OCI-LY7 (cell line): ENCODE measurements around the gene NACC1. TPM values are rescaled to one million over a fixed set of nuclear protein-coding genes. Genes with fewer than 3 reads are reported as not detected.

ENCODE experiments used
- BruUV-seq: library from RNA; stranded (reverse); fragments of 400-500 nt; replicated peaks from 2 replicates; lab custom pipeline; 2021; lab: Mats Ljungman, UMichigan
- CTCF ChIA-PET: fragments of 300-600 bp; sonication (Branson Sonifier 250); formaldehyde crosslinking; loops from one replicate; lab custom pipeline; 2022; ENCODE audit warnings: antibody characterized with exemption; ENCODE audit not compliant: unreplicated experiment; lab: Charles Lee
- POLR2A ChIA-PET: fragments of 300-600 bp; sonication (Branson Sonifier 250); formaldehyde crosslinking; loops from one replicate; lab custom pipeline; 2022; ENCODE audit warnings: antibody characterized with exemption; lab: Charles Lee
- DNase-seq: peaks from one replicate; pipeline ENCODE4 v3.0.0-alpha.2; 2015; ENCODE audit warnings: low spot score
- H2AFZ ChIP-seq: fragments of 200-600 bp; sonication (generic), shearing (Covaris generic); 2 replicates; pipeline ENCODE4 v1.6.1; 2014; ENCODE audit warnings: mild to moderate bottlenecking, antibody characterized with exemption, low read length, moderate library complexity
- H3K27ac ChIP-seq: fragments of 200-600 bp; sonication (generic); 2 replicates; pipeline ENCODE4 v1.5.1; 2014; ENCODE audit warnings: mixed run types, low read depth, mild to moderate bottlenecking, moderate library complexity, low read length, inconsistent platforms; ENCODE audit not compliant: poor library complexity, severe bottlenecking
- H3K36me3 ChIP-seq: fragments of 200-600 bp; sonication (generic); 2 replicates; pipeline ENCODE4 v1.6.1; 2014; ENCODE audit warnings: mild to moderate bottlenecking, antibody characterized with exemption, low read length, moderate library complexity, mixed read lengths; ENCODE audit not compliant: insufficient read depth
- H3K4me1 ChIP-seq: fragments of 200-600 bp; sonication (generic); 2 replicates; pipeline ENCODE4 v1.5.1; 2014; ENCODE audit warnings: mild to moderate bottlenecking, low read length; ENCODE audit not compliant: insufficient read depth, poor library complexity, severe bottlenecking
- H3K4me2 ChIP-seq: fragments of 200-600 bp; sonication (generic); 2 replicates; pipeline ENCODE4 v1.6.1; 2014; ENCODE audit warnings: mild to moderate bottlenecking, low read length
- H3K4me3 ChIP-seq: fragments of 200-600 bp; sonication (generic); 2 replicates; pipeline ENCODE4 v1.5.1; 2014; ENCODE audit warnings: mild to moderate bottlenecking, low read depth, low read length; ENCODE audit not compliant: poor library complexity, severe bottlenecking
- H3K79me2 ChIP-seq: fragments of 200-600 bp; sonication (generic); 2 replicates; pipeline ENCODE4 v1.6.1; 2016; ENCODE audit warnings: low read depth, mild to moderate bottlenecking, low read length, moderate library complexity, mixed read lengths; ENCODE audit not compliant: insufficient read depth
- H3K9me2 ChIP-seq: fragments of 200-600 bp; sonication (generic); 2 replicates; pipeline ENCODE4 v1.6.1; 2016; ENCODE audit warnings: mild to moderate bottlenecking, low read length, mixed read lengths; ENCODE audit not compliant: insufficient read depth
- H3K9me3 ChIP-seq: fragments of 200-600 bp; sonication (generic); 2 replicates; pipeline ENCODE4 v1.6.1; 2014; ENCODE audit warnings: mild to moderate bottlenecking, mixed run types, low read length, mixed read lengths
- H4K20me1 ChIP-seq: fragments of 200-600 bp; sonication (generic); 2 replicates; pipeline ENCODE4 v1.6.1; 2014; ENCODE audit warnings: mild to moderate bottlenecking, antibody characterized with exemption, low read length, moderate library complexity, mixed read lengths; ENCODE audit not compliant: insufficient read depth
- EZH2phosphoT487 ChIP-seq: fragments of 200-600 bp; sonication (generic); IDR thresholded peaks from 2 replicates; pipeline ENCODE4 v1.6.1; 2018; ENCODE audit warnings: low read depth, borderline replicate concordance, mild to moderate bottlenecking, mixed run types, antibody characterized with exemption, low read length, moderate library complexity, mixed read lengths
- intact Hi-C: fragments of 100-400 bp; cut with micrococcal nuclease; formaldehyde crosslinking; loops from one replicate; pipeline ENCODE4 v1.10.0; 2022; ENCODE audit not compliant: unreplicated experiment
- total RNA-seq, 2 experiments: library from RNA; depleted of rRNA in 1 of 2; stranded (reverse); fragments of >200 nt in 1 of 2; shearing (Covaris generic) in 1 of 2; gene quantifications; 2 replicates each; pipeline ENCODE4 v1.2.3, GENCODE V29; 2014 to 2022
- TF ChIP-seq, protein P1 (sequence below): fragments of 200-600 bp; sonication (generic); conservative IDR thresholded peaks from 2 replicates; pipeline ENCODE4 v1.5.1; 2014; ENCODE audit warnings: mild to moderate bottlenecking, antibody characterized with exemption, low read length, moderate library complexity, mixed read lengths

The NACC1 gene
- total RNA-seq, 2 experiments from 2014 or later, result 52.9 to 56.3 TPM

DNA sequence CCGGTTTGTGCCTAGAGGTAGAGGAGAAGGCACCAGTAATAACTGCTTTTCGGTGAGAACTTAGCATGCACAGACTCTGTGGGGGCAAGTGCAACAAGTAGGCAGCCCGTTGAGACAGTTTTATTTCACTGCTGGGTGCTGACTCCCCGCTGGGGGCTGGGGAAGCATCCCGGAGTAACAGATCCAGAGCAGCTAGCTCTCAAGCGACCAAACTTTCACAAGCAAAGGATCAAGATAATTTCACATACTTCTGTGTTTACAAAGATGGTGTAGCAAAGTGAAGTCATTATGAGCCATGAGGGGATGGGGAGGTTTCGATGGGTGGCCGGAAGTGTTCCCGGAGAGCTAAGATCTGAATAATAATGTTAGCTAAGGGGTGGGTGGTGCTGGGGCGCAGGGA is 2.8 kb downstream of the NACC1 start:
- peaks cover 20% of the 10 kb centered on the region for H4K20me1 ChIP-seq
- ChIA-PET CTCF (interaction anchor here (0.6 kb wide), 1 partner anchor 156 kb away, joined by 7 read pairs; no protein-coding TSS in a partner anchor), POLR2A (no interaction called here)
- TF ChIP-seq, protein P1, sequence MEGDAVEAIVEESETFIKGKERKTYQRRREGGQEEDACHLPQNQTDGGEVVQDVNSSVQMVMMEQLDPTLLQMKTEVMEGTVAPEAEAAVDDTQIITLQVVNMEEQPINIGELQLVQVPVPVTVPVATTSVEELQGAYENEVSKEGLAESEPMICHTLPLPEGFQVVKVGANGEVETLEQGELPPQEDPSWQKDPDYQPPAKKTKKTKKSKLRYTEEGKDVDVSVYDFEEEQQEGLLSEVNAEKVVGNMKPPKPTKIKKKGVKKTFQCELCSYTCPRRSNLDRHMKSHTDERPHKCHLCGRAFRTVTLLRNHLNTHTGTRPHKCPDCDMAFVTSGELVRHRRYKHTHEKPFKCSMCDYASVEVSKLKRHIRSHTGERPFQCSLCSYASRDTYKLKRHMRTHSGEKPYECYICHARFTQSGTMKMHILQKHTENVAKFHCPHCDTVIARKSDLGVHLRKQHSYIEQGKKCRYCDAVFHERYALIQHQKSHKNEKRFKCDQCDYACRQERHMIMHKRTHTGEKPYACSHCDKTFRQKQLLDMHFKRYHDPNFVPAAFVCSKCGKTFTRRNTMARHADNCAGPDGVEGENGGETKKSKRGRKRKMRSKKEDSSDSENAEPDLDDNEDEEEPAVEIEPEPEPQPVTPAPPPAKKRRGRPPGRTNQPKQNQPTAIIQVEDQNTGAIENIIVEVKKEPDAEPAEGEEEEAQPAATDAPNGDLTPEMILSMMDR, result no peak
- no peak for TF ChIP-seq EZH2phosphoT487
- H3K36me3 ChIP-seq, result peaks cover 29% of the 10 kb centered on the region; the same call in 1 of the 2 replicates
- intact Hi-C loops, result no loop called here
- H3K4me2 ChIP-seq, result peak overlapping the region; percentile 70; the same call in 1 of the 2 replicates
- H3K4me3 ChIP-seq, result no peak overlapping the region
- DNase-seq, result no peak
- H3K27ac ChIP-seq, result no peak overlapping the region
- no peak overlapping the region for H2AFZ ChIP-seq
- H3K4me1 ChIP-seq, result peaks cover 22% of the 10 kb centered on the region
- H3K79me2 ChIP-seq, result peaks cover 54% of the 10 kb centered on the region
- H3K9me2 ChIP-seq, result no peaks in the 10 kb centered on the region
- no TSS peak for BruUV-seq
- H3K9me3 ChIP-seq, result no peaks in the 10 kb centered on the region

DNA sequence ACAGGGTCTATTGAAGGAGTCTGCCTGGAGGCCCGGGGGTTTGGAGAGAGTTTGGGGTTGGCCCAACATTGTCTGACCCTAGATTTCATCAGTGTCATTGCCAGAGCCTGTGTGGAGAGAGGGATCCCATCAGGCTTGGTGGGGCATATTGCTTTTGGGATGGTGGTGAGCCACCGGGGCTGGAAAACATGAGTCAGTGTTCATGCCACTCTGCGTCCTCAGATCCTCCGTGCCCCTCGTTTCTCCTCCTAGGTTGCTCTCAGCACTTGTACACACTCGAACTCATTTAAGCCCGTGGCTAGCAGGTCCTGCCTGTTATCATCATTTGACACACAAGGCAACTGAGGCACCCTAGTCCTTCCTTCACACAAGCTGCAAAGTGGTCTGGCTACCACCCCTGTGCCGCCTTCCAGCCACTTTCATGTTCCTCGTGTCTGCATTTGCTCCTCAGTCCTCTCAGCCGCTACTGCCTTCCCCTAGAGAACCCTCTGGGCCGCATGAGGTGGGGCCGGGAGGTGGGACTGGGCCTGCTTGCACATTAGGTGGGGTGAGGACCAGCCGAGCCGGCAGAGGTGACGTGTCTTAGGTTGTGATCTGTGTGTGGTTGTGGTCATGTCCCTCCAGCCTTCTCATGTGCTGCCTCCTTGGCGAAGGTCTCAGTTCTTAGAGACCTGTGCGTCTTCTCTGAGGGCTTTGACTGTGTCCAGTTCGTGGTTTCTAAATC is 3.6 kb downstream of the NACC1 start:
- H3K4me3 ChIP-seq, result no peak overlapping the region
- peaks cover 52% of the 10 kb centered on the region for H3K79me2 ChIP-seq
- H3K4me2 ChIP-seq, result no peak overlapping the region
- H3K9me3 ChIP-seq, result no peaks in the 10 kb centered on the region
- no peak overlapping the region for H2AFZ ChIP-seq
- TF ChIP-seq, protein P1, result no peak
- no peak for TF ChIP-seq EZH2phosphoT487
- H3K4me1 ChIP-seq, result peaks cover 21% of the 10 kb centered on the region
- H3K9me2 ChIP-seq, result no peaks in the 10 kb centered on the region
- intact Hi-C loops, result no loop called here
- peaks cover 37% of the 10 kb centered on the region; the same call in 1 of the 2 replicates for H3K36me3 ChIP-seq
- H4K20me1 ChIP-seq, result peaks cover 20% of the 10 kb centered on the region
- BruUV-seq, result no TSS peak
- no peak for DNase-seq
- POLR2A ChIA-PET, result no interaction called here
- no peak overlapping the region for H3K27ac ChIP-seq
- CTCF ChIA-PET, result no interaction called here
